IPS DF 6.9 (cell line): Measurements from ENCODE around the gene NFKBIL1.

ENCODE experiments used
- DNase-seq: peaks from one replicate; pipeline ENCODE4 v3.0.0-alpha.2; 2013; ENCODE audit warnings: low read depth, low spot score
- H3K27ac ChIP-seq: one replicate; pipeline ENCODE4 v1.5.1; 2013; ENCODE audit warnings: low read length, control low read depth
- H3K27me3 ChIP-seq: 2 replicates; pipeline ENCODE4 v1.6.1; 2013; ENCODE audit warnings: mild to moderate bottlenecking, low read length; ENCODE audit not compliant: control insufficient read depth, insufficient read depth
- H3K36me3 ChIP-seq: 2 replicates; pipeline ENCODE4 v1.6.1; 2013; ENCODE audit warnings: low read length; ENCODE audit not compliant: control insufficient read depth, insufficient read depth
- H3K4me1 ChIP-seq: 2 replicates; pipeline ENCODE4 v1.6.1; 2013; ENCODE audit warnings: low read length; ENCODE audit not compliant: control insufficient read depth, insufficient read depth
- H3K4me3 ChIP-seq: 2 replicates; pipeline ENCODE4 v1.5.1; 2013; ENCODE audit warnings: mild to moderate bottlenecking, low read length
- H3K9me3 ChIP-seq: 2 replicates; pipeline ENCODE4 v1.6.1; 2013; ENCODE audit warnings: low read length, inconsistent platforms; ENCODE audit not compliant: control insufficient read depth, insufficient read depth
- WGBS: extraction: QIAGEN DNeasy Blood & Tissue Kit; methylation state at CpG from one replicate; pipeline ENCODE4 v1.1.7; 2013; ENCODE audit warnings: mixed read lengths, missing lambda C conversion rate; ENCODE audit not compliant: insufficient read length, insufficient coverage; 5-methylcytosine and 5-hydroxymethylcytosine counted together

NFKBIL1 gene

GRCh38 chr6:31534521-31535040 is 12.8 kb upstream of the NFKBIL1 start:
- no peak overlapping the region for H3K4me3 ChIP-seq

DNA sequence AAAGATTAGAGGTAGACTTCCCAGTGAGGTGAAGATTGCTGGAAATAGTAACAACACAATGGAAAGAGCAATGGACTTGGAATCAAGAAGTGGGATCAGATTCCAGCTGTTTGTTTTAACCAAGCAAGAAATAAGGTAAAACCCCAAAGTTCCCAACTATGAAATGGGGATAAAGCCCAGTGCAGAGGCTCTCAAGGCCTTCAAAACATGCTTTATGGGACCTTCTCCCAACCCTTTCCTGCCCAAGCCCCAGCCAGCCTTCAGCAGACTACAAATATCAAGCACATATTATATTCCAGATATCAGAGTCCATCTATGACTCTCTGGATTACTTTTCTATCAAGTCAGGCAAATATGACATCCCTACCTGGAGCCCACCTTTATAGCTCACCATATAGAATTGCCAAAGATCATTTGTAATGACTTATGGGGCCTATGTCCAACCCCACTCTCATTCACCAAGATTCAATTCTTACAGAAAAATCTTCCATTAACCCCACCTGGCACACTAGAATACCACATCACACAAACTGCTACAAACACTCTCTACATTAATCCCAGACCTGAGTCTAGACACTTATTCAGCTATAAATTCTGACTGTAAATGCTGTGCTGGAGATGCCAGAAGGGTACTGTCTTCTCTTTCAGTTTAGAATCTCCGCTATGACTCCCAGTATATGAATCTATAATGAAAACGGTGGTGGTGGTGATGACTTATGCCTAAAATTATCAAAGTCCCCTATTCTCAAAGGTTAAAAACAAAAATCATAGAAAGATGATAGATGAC is 11.7 kb upstream of the NFKBIL1 start:
- Histone ChIP-seq H3K9me3 (no peaks in the 10 kb centered on the region), H3K4me3 (no peak overlapping the region), H3K4me1 (no peaks in the 10 kb centered on the region; the same call in 1 of the 2 replicates), H3K27me3 (no peaks in the 10 kb centered on the region), H3K27ac (no peak overlapping the region), H3K36me3 (peaks cover 78% of the 10 kb centered on the region)
- no peak for DNase-seq
- no CpG with 5 or more reads among the region's 2 CpGs for WGBS

More at GRCh38 chr6:31534521-31535040, 12.8 kb upstream of the NFKBIL1 start:
- no peak overlapping the region for H3K27ac ChIP-seq
- no peaks in the 10 kb centered on the region for H3K9me3 ChIP-seq
- no peak for DNase-seq
- no CpG with 5 or more reads among the region's 24 CpGs for WGBS
- H3K27me3 ChIP-seq: no peaks in the 10 kb centered on the region
- H3K4me1 ChIP-seq: no peaks in the 10 kb centered on the region; the same call in 1 of the 2 replicates
- peaks cover 82% of the 10 kb centered on the region for H3K36me3 ChIP-seq

DNA sequence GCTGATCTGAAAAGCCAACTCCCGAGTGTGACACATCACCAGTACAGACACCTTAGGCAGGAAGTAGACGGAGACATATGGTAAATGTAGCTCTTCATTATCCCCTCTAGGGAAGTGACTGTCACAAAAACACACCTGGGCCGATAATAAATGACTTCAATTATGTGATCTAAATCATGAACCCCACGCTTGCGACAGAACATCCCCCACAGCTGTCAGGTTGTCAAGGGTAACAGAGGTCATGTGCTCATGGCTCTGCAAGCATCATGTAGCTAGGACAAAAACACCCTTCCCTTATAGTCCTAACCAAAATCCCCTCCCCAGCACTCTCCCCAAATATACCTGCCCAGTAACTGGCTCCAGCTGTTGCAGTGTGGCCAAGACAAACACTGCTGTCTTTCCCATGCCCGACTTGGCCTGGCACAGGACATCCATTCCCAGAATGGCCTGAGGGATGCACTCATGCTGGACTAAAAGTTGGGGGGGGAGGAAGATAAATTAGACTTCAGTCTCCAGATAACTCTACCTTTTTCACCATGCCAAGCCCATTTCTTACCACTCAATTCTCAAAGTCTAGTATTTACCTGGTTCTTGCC is 8.5 kb upstream of the NFKBIL1 start:
- H3K27ac ChIP-seq: no peak overlapping the region
- no CpG with 5 or more reads among the region's 6 CpGs for WGBS
- H3K4me3 ChIP-seq: 0 out of 2 replicates have a peak overlapping the region, but pooled peaks have one; percentile 13
- H3K4me1 ChIP-seq: no peaks in the 10 kb centered on the region; the same call in 1 of the 2 replicates
- no peak for DNase-seq
- peaks cover 54% of the 10 kb centered on the region for H3K36me3 ChIP-seq
- H3K27me3 ChIP-seq: no peaks in the 10 kb centered on the region
- H3K9me3 ChIP-seq: no peaks in the 10 kb centered on the region

GRCh38 chr6:31540640-31541039 is 6.8 kb upstream of the NFKBIL1 start:
- Histone ChIP-seq H3K4me3 (peak overlapping the region; percentile 84; the same call in 1 of the 2 replicates), H3K27ac (no peak overlapping the region), H3K27me3 (no peaks in the 10 kb centered on the region), H3K4me1 (no peaks in the 10 kb centered on the region; the same call in 1 of the 2 replicates), H3K9me3 (no peaks in the 10 kb centered on the region), H3K36me3 (peaks cover 37% of the 10 kb centered on the region; the same call in 1 of the 2 replicates)
- no peak for DNase-seq
- no CpG with 5 or more reads among the region's 4 CpGs for WGBS

- Histone ChIP-seq H3K4me1 (no peaks in the 10 kb centered on the region; the same call in 1 of the 2 replicates), H3K4me3 (peak overlapping the region; percentile 84), H3K36me3 (peaks cover 32% of the 10 kb centered on the region; the same call in 1 of the 2 replicates), H3K27me3 (no peaks in the 10 kb centered on the region), H3K9me3 (no peaks in the 10 kb centered on the region), H3K27ac (no peak overlapping the region)
- no peak for DNase-seq
- WGBS: no CpG with 5 or more reads among the region's 21 CpGs
Observed at GRCh38 chr6:31541059-31541657, 6.2 kb upstream of the NFKBIL1 start.

GRCh38 chr6:31541658-31542521 is 5.5 kb upstream of the NFKBIL1 start, which contains the start of gene DDX39B:
Gene DDX39B, minus strand, starts transcription at chr6:31542003. Its CDS starts 1,471 bp downstream, at chr6:31540532.
- H3K36me3 ChIP-seq: peaks cover 25% of the 10 kb centered on the region; the same call in 1 of the 2 replicates
- peak; percentile 89 for DNase-seq
- no CpG with 5 or more reads among the region's 43 CpGs for WGBS
- no peaks in the 10 kb centered on the region for H3K9me3 ChIP-seq
- H3K27me3 ChIP-seq: no peaks in the 10 kb centered on the region
- H3K4me3 ChIP-seq: peak within 1 kb of the TSS; percentile 84
- H3K4me1 ChIP-seq: no peaks in the 10 kb centered on the region; the same call in 1 of the 2 replicates
- no peak within 1 kb of the TSS for H3K27ac ChIP-seq

GRCh38 chr6:31543639-31544038 is 3.8 kb upstream of the NFKBIL1 start:
- Histone ChIP-seq H3K4me1 (peaks cover 1% of the 10 kb centered on the region), H3K27ac (no peak overlapping the region), H3K27me3 (no peaks in the 10 kb centered on the region), H3K4me3 (no peak overlapping the region), H3K9me3 (no peaks in the 10 kb centered on the region), H3K36me3 (peaks cover 16% of the 10 kb centered on the region; the same call in 1 of the 2 replicates)
- WGBS: no CpG with 5 or more reads among the region's 6 CpGs
- no peak for DNase-seq

GRCh38 chr6:31544676-31545075 is 2.7 kb upstream of the NFKBIL1 start:
- Histone ChIP-seq H3K9me3 (no peaks in the 10 kb centered on the region), H3K36me3 (peaks cover 7% of the 10 kb centered on the region; the same call in 1 of the 2 replicates), H3K4me3 (no peak overlapping the region), H3K4me1 (peaks cover 1% of the 10 kb centered on the region; the same call in 1 of the 2 replicates), H3K27me3 (no peaks in the 10 kb centered on the region), H3K27ac (no peak overlapping the region)
- WGBS: no CpG with 5 or more reads among the region's 2 CpGs
- DNase-seq: no peak

DNA sequence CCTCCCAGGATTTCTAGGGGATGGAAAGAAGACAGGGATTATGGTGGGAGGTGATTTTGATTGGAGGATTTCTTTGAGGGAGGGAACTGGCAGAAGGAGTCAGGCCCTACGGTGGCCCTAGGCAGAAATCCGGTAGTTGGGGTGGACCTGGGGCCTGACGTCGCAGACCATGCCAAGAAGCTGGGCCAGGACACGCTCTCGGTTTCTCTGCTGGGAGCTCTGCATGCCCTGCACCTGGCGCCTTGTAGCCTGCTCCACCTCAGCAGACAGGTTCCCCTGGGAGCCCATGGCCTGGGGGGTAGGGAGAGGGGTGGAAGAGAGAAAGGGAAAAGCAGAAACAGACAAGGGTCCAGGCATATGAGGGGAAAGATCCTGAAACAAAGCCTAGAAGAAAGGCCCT is 2.1 kb upstream of the NFKBIL1 start:
- DNase-seq: no peak
- H3K4me3 ChIP-seq: no peak overlapping the region

More for the DNA sequence above, 2.1 kb upstream of the NFKBIL1 start:
- no peaks in the 10 kb centered on the region for H3K9me3 ChIP-seq
- WGBS: no CpG with 5 or more reads among the region's 7 CpGs
- peaks cover 1% of the 10 kb centered on the region; the same call in 1 of the 2 replicates for H3K36me3 ChIP-seq
- no peak overlapping the region for H3K27ac ChIP-seq
- peaks cover 1% of the 10 kb centered on the region; the same call in 1 of the 2 replicates for H3K4me1 ChIP-seq
- H3K27me3 ChIP-seq: no peaks in the 10 kb centered on the region
